HepG2 (cell line): ENCODE data around the gene DAG1. TPM values are rescaled to one million over a fixed set of nuclear protein-coding genes. Genes with fewer than 3 reads are reported as not detected.
"Not testable (repeated sequence)": the region's sequence is repeated elsewhere in the genome, so short reads cannot be mapped to it uniquely, and the experiment has no call there.

ENCODE experiments used
- ATAC-seq: fragments of 200-7000 bp; cut with Tn5 transposase; 3 replicates; pipeline ENCODE4 v1.9.1; 2020; ENCODE audit warnings: mild to moderate bottlenecking, moderate library complexity
- BruUV-seq: library from RNA; stranded (reverse); fragments of 400-500 nt; replicated peaks from 2 replicates; lab custom pipeline; 2021; lab: Mats Ljungman, UMichigan
- CTCF ChIA-PET: fragments of 300-600 bp; formaldehyde crosslinking; extraction: SDS; loops from one replicate; lab custom pipeline; 2021; ENCODE audit warnings: low total read pairs, inconsistent platforms, low intra/inter-chr PET ratio; lab: Yijun Ruan, JAX
- POLR2A ChIA-PET: fragments of 350-600 bp; sonication (Branson Sonifier 250); formaldehyde crosslinking; loops from one replicate; lab custom pipeline; 2020; ENCODE audit warnings: antibody characterized with exemption, inconsistent platforms; lab: Yijun Ruan, JAX
- DNase-seq: peaks from one replicate; pipeline ENCODE4 v3.0.0-alpha.2; 2015; ENCODE audit warnings: low spot score
- FAIRE-seq: peaks from 3 replicates; lab custom pipeline; 2011; peaks lifted over from hg19 to GRCh38; lab: Jason Lieb, UNC
- H2AFZ ChIP-seq: one replicate; pipeline ENCODE4 v1.6.1; 2011; ENCODE audit warnings: low read length, inconsistent platforms
- H3K27ac ChIP-seq: fragments of 300-600 bp; 3 replicates; pipeline ENCODE4 v1.8.0; 2011; ENCODE audit warnings: mixed run types, mild to moderate bottlenecking, mixed read lengths, low read length, inconsistent platforms; ENCODE audit not compliant: insufficient read depth; ENCODE audit errors: extremely low read length
- H3K27me3 ChIP-seq, 2 experiments: fragments of 200-600 bp in 1 of 2; 2 replicates in 1 of 2; 3 replicates in 1 of 2; pipeline versions ENCODE4 v1.6.0 to v1.8.0; 2011; ENCODE audit warnings: low read length in 2 of 2, mild to moderate bottlenecking in 2 of 2, moderate library complexity in 2 of 2, inconsistent platforms in 1 of 2; ENCODE audit not compliant: insufficient read depth in 2 of 2, control insufficient read depth in 1 of 2
- H3K36me3 ChIP-seq, 2 experiments: fragments of 200-600 bp in 1 of 2; replicated peaks in 1 of 2; 2 replicates in 1 of 2; 3 replicates in 1 of 2; pipeline versions ENCODE4 v1.5.1 to v1.8.0; 2011; ENCODE audit warnings: low read length in 2 of 2, inconsistent platforms in 1 of 2; ENCODE audit not compliant: insufficient read depth in 2 of 2, control insufficient read depth in 1 of 2
- H3K4me1 ChIP-seq: 2 replicates; pipeline ENCODE4 v1.5.1; 2012; ENCODE audit warnings: low read length, inconsistent platforms; ENCODE audit not compliant: insufficient read depth
- H3K4me2 ChIP-seq: 2 replicates; pipeline ENCODE4 v1.6.0; 2011; ENCODE audit warnings: low read depth, low read length, inconsistent platforms
- H3K4me3 ChIP-seq, 3 experiments: fragments of 200-600 bp in 1 of 3; sonication (generic), shearing (Covaris generic) in 1 of 3; replicated peaks in 1 of 3; 2 replicates each; pipeline ENCODE4 v1.5.1; 2011 to 2016; ENCODE audit warnings: low read length in 3 of 3, inconsistent platforms in 2 of 3, low read depth in 2 of 3, mild to moderate bottlenecking in 2 of 3, control low read depth in 1 of 3, mixed read lengths in 1 of 3; ENCODE audit not compliant: insufficient read depth in 1 of 3
- H3K79me2 ChIP-seq: one replicate; pipeline ENCODE4 v1.6.1; 2011; ENCODE audit warnings: low read length, inconsistent platforms; ENCODE audit not compliant: insufficient read depth
- H3K9ac ChIP-seq: 2 replicates; pipeline ENCODE4 v1.6.0; 2011; ENCODE audit warnings: mild to moderate bottlenecking, low read depth, low read length, inconsistent platforms; ENCODE audit not compliant: insufficient read depth
- H3K9me3 ChIP-seq: 2 replicates; pipeline ENCODE4 v1.5.1; 2012; ENCODE audit warnings: mild to moderate bottlenecking, low read length
- H4K20me1 ChIP-seq: 2 replicates; pipeline ENCODE4 v1.6.0; 2011; ENCODE audit warnings: inconsistent platforms, mild to moderate bottlenecking, low read length, moderate library complexity; ENCODE audit not compliant: insufficient read depth
- BATF2 ChIP-seq: sonication (generic); formaldehyde crosslinking; IDR thresholded peaks from 2 replicates; pipeline ENCODE4 v1.8.0; 2022; ENCODE audit warnings: mild to moderate bottlenecking, missing genetic modification reagents, moderate library complexity
- CREM ChIP-seq, 2 experiments: sonication (generic) in 1 of 2; formaldehyde crosslinking in 1 of 2; IDR thresholded peaks; 2 replicates each; pipeline versions ENCODE4 v1.4.0 to v1.6.1; 2016 to 2020; ENCODE audit warnings: antibody characterized with exemption in 1 of 2, mild to moderate bottlenecking in 1 of 2, missing genetic modification reagents in 1 of 2
- DMTF1 ChIP-seq: sonication (generic); formaldehyde crosslinking; IDR thresholded peaks from 2 replicates; pipeline ENCODE4 v1.4.0; 2020; ENCODE audit warnings: mild to moderate bottlenecking, missing genetic modification reagents
- MTF2 ChIP-seq: sonication (generic); formaldehyde crosslinking; IDR thresholded peaks from 2 replicates; pipeline ENCODE4 v1.5.0; 2020; ENCODE audit warnings: missing genetic modification reagents, borderline replicate concordance
- RNF2 ChIP-seq: fragments of 450-650 bp; conservative IDR thresholded peaks from 2 replicates; pipeline ENCODE4 v1.6.1; 2016; ENCODE audit warnings: low read depth
- STAT5B ChIP-seq: sonication (generic); formaldehyde crosslinking; IDR thresholded peaks from 2 replicates; pipeline ENCODE4 v1.4.0; 2020; ENCODE audit warnings: missing genetic modification reagents
- TRIM22 ChIP-seq: fragments of 450-650 bp; IDR thresholded peaks from 2 replicates; pipeline ENCODE4 v1.6.1; 2017
- ZMAT3 ChIP-seq: sonication (generic); formaldehyde crosslinking; conservative IDR thresholded peaks from 2 replicates; pipeline ENCODE4 v1.7.0; 2021; ENCODE audit warnings: missing genetic modification reagents
- ZNF431 ChIP-seq: sonication (generic); formaldehyde crosslinking; IDR thresholded peaks from 2 replicates; pipeline ENCODE4 v1.9.0; 2022; ENCODE audit warnings: missing genetic modification reagents, low read depth, mild to moderate bottlenecking, borderline replicate concordance
- ZNF556 ChIP-seq: sonication (generic); formaldehyde crosslinking; IDR thresholded peaks from 2 replicates; pipeline ENCODE4 v1.4.0; 2020; ENCODE audit warnings: mild to moderate bottlenecking, missing genetic modification reagents, borderline replicate concordance
- ZNF562 ChIP-seq: sonication (generic); formaldehyde crosslinking; IDR thresholded peaks from 2 replicates; pipeline ENCODE4 v1.8.0; 2022; ENCODE audit warnings: missing genetic modification reagents, borderline replicate concordance
- ZNF660 ChIP-seq: sonication (generic); formaldehyde crosslinking; IDR thresholded peaks from 2 replicates; pipeline ENCODE4 v1.5.1; 2020; ENCODE audit warnings: mild to moderate bottlenecking, low read depth, missing genetic modification reagents, borderline replicate concordance
- ZNF879 ChIP-seq: sonication (generic); formaldehyde crosslinking; IDR thresholded peaks from 2 replicates; pipeline ENCODE4 v1.8.1; 2023; ENCODE audit warnings: missing genetic modification reagents
- WGBS: methylation state at CpG from one replicate; pipeline ENCODE4 v1.1.6; 2017; ENCODE audit warnings: low lambda C conversion rate; 5-methylcytosine and 5-hydroxymethylcytosine counted together
- in situ Hi-C: cut with HindIII; loops from 2 replicates; pipeline ENCODE4 v1.10.0; 2017; ENCODE audit warnings: low pct_unique_long_range_greater_than_20kb; ENCODE audit not compliant: extremely low pct_ligation_motif_present
- intact Hi-C: fragments of 100-400 bp; cut with micrococcal nuclease; formaldehyde crosslinking; loops from one replicate; pipeline ENCODE4 v1.10.0; 2022; ENCODE audit not compliant: unreplicated experiment
- polyA plus RNA-seq, 8 experiments: library from polyadenylated mRNA; depleted of rRNA in 3 of 8; stranded (reverse) in 7 of 8; unstranded in 1 of 8; fragments of >200 nt; fragmentation: Illumina TruSeq in 4 of 8; extraction: Trizol in 4 of 8; gene quantifications; 2 replicates each; pipeline versions ENCODE4 v1.2.1 to v1.2.3, GENCODE V29; 2011 to 2016; ENCODE audit warnings: low read depth in 4 of 8, missing spikeins in 1 of 8, mixed read lengths in 1 of 8; ENCODE audit not compliant: insufficient read depth in 1 of 8
- total RNA-seq, 5 experiments: library from RNA; depleted of rRNA; stranded (reverse); fragments of >200 nt; fragmentation: Illumina TruSeq; extraction: Trizol; gene quantifications; 2 replicates each; pipeline ENCODE4 v1.2.3, GENCODE V29; 2016; ENCODE audit warnings: low read depth in 1 of 5

The DAG1 gene
- total and polyA plus RNA-seq, 2 of the 13 experiments (the other 11 are each of a cell fraction or from before 2014, with no cell fraction given), result 47.3 to 50.4 TPM

GRCh38 chr3:49496845-49497244 is 26.8 kb downstream of the DAG1 start:
- FAIRE-seq, intact Hi-C loops, H2AFZ ChIP-seq, H4K20me1 ChIP-seq, CTCF ChIA-PET, in situ Hi-C loops, POLR2A ChIA-PET, H3K27me3 ChIP-seq, H3K9ac ChIP-seq, DNase-seq, H3K27ac ChIP-seq, BruUV-seq, ATAC-seq, H3K4me3 ChIP-seq, H3K4me2 ChIP-seq, H3K9me3 ChIP-seq: not testable (repeated sequence)
- 96% methylated on average over 4 of the region's 4 CpGs for WGBS
- Histone ChIP-seq H3K79me2 (peaks cover 17% of the 10 kb centered on the region), H3K36me3 (peaks cover 0 to 10% of the 10 kb centered on the region in 2 experiments; a peak in 2 of 5 replicates), H3K4me1 (peaks cover 49% of the 10 kb centered on the region)

GRCh38 chr3:49497606-49498005 is 27.5 kb downstream of the DAG1 start:
- Histone ChIP-seq H3K4me1 (peaks cover 49% of the 10 kb centered on the region), H3K9me3 (no peaks in the 10 kb centered on the region), H4K20me1 (no peaks in the 10 kb centered on the region), H3K27ac (peak overlapping the region; percentile 64), H3K36me3 (peaks cover 0 to 7% of the 10 kb centered on the region in 2 experiments; a peak in 2 of 5 replicates), H3K4me3 (no peak overlapping the region), H3K9ac (peak overlapping the region; percentile 5; the same call in 1 of the 2 replicates)
- no peak for ATAC-seq
- POLR2A ChIA-PET, result interaction anchor here (1.2 to 1.8 kb wide), 2 partner anchors 28 to 38 kb away, joined by 3 to 6 read pairs; partner anchors contain the start of gene DAG1
- in situ Hi-C loops, result no loop called here
- CTCF ChIA-PET, result no interaction called here
- intact Hi-C loops, result no loop called here
- FAIRE-seq, result no peak
- TF ChIP-seq CREM (IDR thresholded peaks at IDR 0.05) (no peak), CREM (CRISPR knock-in tag; IDR thresholded peaks at IDR 0.05) (no peak), ZNF879 (CRISPR knock-in tag) (no peak), DMTF1 (CRISPR knock-in tag) (no peak), STAT5B (no peak), MTF2 (CRISPR knock-in tag) (no peak), ZNF556 (no peak), TRIM22 (no peak), ZNF660 (CRISPR knock-in tag) (no peak), ZNF431 (CRISPR knock-in tag) (no peak), RNF2 (no peak), ZMAT3 (CRISPR knock-in tag) (no peak), ZNF562 (CRISPR knock-in tag) (no peak), BATF2 (CRISPR knock-in tag) (no peak)
- TF ChIP-seq, all 625 proteins: peak for 0
- H3K27me3 ChIP-seq, result no peaks in the 10 kb centered on the region
- 89% methylated on average over 4 of the region's 4 CpGs for WGBS
- no TSS peak for BruUV-seq
- no peak for DNase-seq
- H3K79me2 ChIP-seq, result peaks cover 23% of the 10 kb centered on the region
- H2AFZ ChIP-seq, result no peak overlapping the region
- H3K4me2 ChIP-seq, result 0 out of 2 replicates have a peak overlapping the region, but pooled peaks have one; percentile 6
